Hippocampal formation (tissue), 2 donors: ENCODE measurements around the gene ESYT2.
"Not testable (repeated sequence)": the region's sequence is repeated elsewhere in the genome, so short reads cannot be mapped to it uniquely, and the experiment has no call there.

Experiments
- DNase-seq, 2 donors: peaks; one replicate each; lab custom pipeline; 2025; lab: John Stamatoyannopoulos, UW

ESYT2 gene

GRCh38 chr7:158724658-158725505, 104.4 kb downstream of the ESYT2 start:
- no peak for DNase-seq

- DNase-seq: no peak
Measured at GRCh38 chr7:158723714-158724385, 105.5 kb downstream of the ESYT2 start.

- DNase-seq: no peak
Measured at GRCh38 chr7:158723266-158723665, 106.0 kb downstream of the ESYT2 start.

- DNase-seq: no peak
Measured at GRCh38 chr7:158722574-158723237, 106.6 kb downstream of the ESYT2 start.

- DNase-seq: no peak
Measured at GRCh38 chr7:158720112-158720511, 109.2 kb downstream of the ESYT2 start.

GRCh38 chr7:158716802-158717201, 112.5 kb downstream of the ESYT2 start:
- no peak for DNase-seq

- no peak for DNase-seq
Measured at GRCh38 chr7:158710651-158711102, 118.6 kb downstream of the ESYT2 start.

- DNase-seq: no peak
Measured at GRCh38 chr7:158707610-158708009, 121.7 kb downstream of the ESYT2 start.

GRCh38 chr7:158706710-158707590, 122.4 kb downstream of the ESYT2 start:
- DNase-seq: no peak

GRCh38 chr7:158706273-158706704, 123.0 kb downstream of the ESYT2 start:
- DNase-seq: no peak

- peak in 1 of 2 donors; percentile 48 for DNase-seq
Measured at GRCh38 chr7:158705234-158705850, 124.0 kb downstream of the ESYT2 start.

GRCh38 chr7:158704524-158705233, 124.6 kb downstream of the ESYT2 start, which contains the start of gene NCAPG2:
TSS of gene NCAPG2 (minus strand) at chr7:158704804. CDS start at chr7:158701899, 2,905 bp downstream.
- DNase-seq: peak; percentile 90 to 97

- DNase-seq: not testable (repeated sequence)
Measured at GRCh38 chr7:158703679-158704523, 125.4 kb downstream of the ESYT2 start.

GRCh38 chr7:158702944-158703343, 126.4 kb downstream of the ESYT2 start:
- DNase-seq: no peak

GRCh38 chr7:158702196-158702595, 127.1 kb downstream of the ESYT2 start:
- no peak for DNase-seq

- no peak for DNase-seq
Measured at GRCh38 chr7:158700008-158700407, 129.3 kb downstream of the ESYT2 start.

GRCh38 chr7:158699341-158699740, 130.0 kb downstream of the ESYT2 start:
- no peak for DNase-seq

GRCh38 chr7:158698657-158699195, 130.6 kb downstream of the ESYT2 start:
- DNase-seq: no peak

GRCh38 chr7:158697597-158697996, 131.7 kb downstream of the ESYT2 start:
- DNase-seq: not testable (repeated sequence)
